Panc1 (cell line): Measurements from ENCODE around the gene TAMALIN. TPM values are rescaled to one million over a fixed set of nuclear protein-coding genes. Genes with fewer than 3 reads are reported as not detected.

Experiments
- ATAC-seq: fragments of 200-7000 bp; cut with Tn5 transposase; 2 replicates; pipeline ENCODE4 v1.9.1; 2020; ENCODE audit warnings: mild to moderate bottlenecking, moderate library complexity
- BruUV-seq: library from RNA; stranded (reverse); fragments of 400-500 nt; replicated peaks from 2 replicates; lab custom pipeline; 2021; lab: Mats Ljungman, UMichigan
- CTCF ChIA-PET: fragments of 300-600 bp; sonication (Branson Sonifier 250); formaldehyde crosslinking; loops from one replicate; lab custom pipeline; 2022; ENCODE audit warnings: antibody characterized with exemption; lab: Charles Lee
- POLR2A ChIA-PET: fragments of 300-600 bp; sonication (Branson Sonifier 250); formaldehyde crosslinking; loops from one replicate; lab custom pipeline; 2022; ENCODE audit warnings: antibody characterized with exemption; lab: Charles Lee
- DNase-seq: peaks from one replicate; pipeline ENCODE4 v3.0.0-alpha.2; 2010; ENCODE audit warnings: low read depth, low spot score
- H3K27ac ChIP-seq: 2 replicates; pipeline ENCODE4 v1.5.1; 2011; ENCODE audit warnings: mild to moderate bottlenecking, low read length, inconsistent platforms
- H3K27me3 ChIP-seq: fragments of 200-500 bp; sonication (Bioruptor generic); 2 replicates; pipeline ENCODE4 v1.6.0; 2014; ENCODE audit warnings: low read length, inconsistent platforms; ENCODE audit not compliant: control insufficient read depth, insufficient read depth
- H3K36me3 ChIP-seq: fragments of 200-500 bp; sonication (Bioruptor generic); 2 replicates; pipeline ENCODE4 v1.5.1; 2014; ENCODE audit warnings: inconsistent platforms, mild to moderate bottlenecking, low read length, moderate library complexity; ENCODE audit not compliant: control insufficient read depth, insufficient read depth
- H3K4me1 ChIP-seq: 2 replicates; pipeline ENCODE4 v1.5.1; 2011; ENCODE audit warnings: inconsistent platforms, mild to moderate bottlenecking, low read length, moderate library complexity; ENCODE audit not compliant: control insufficient read depth, insufficient read depth
- H3K4me3 ChIP-seq, 2 experiments: 2 replicates each; pipeline ENCODE4 v1.5.1; 2011 to 2012; ENCODE audit warnings: low read depth in 2 of 2, low read length in 2 of 2, mild to moderate bottlenecking in 2 of 2, inconsistent platforms in 1 of 2, moderate library complexity in 1 of 2
- H3K9me3 ChIP-seq: fragments of 200-500 bp; sonication (Bioruptor generic); 2 replicates; pipeline ENCODE4 v1.5.1; 2014; ENCODE audit warnings: low read depth, mild to moderate bottlenecking, inconsistent platforms, low read length, moderate library complexity; ENCODE audit not compliant: control insufficient read depth, insufficient read depth
- CTCF ChIP-seq: fragments of 450-650 bp; IDR thresholded peaks from 2 replicates; pipeline ENCODE4 v1.5.1; 2017; ENCODE audit warnings: mild to moderate bottlenecking
- POLR2AphosphoS5 ChIP-seq: IDR thresholded peaks from 2 replicates; pipeline ENCODE4 v1.6.1; 2012; ENCODE audit warnings: mild to moderate bottlenecking, low read depth, low read length, moderate library complexity
- REST ChIP-seq, 2 experiments: IDR thresholded peaks; 2 replicates each; pipeline ENCODE4 v1.6.1; 2011 to 2012; ENCODE audit warnings: low read depth in 2 of 2, control low read depth in 1 of 2, low read length in 1 of 2, mild to moderate bottlenecking in 1 of 2, moderate library complexity in 1 of 2; ENCODE audit not compliant: insufficient read depth in 1 of 2
- SIN3A ChIP-seq: IDR thresholded peaks from 2 replicates; pipeline ENCODE4 v1.6.1; 2012; ENCODE audit warnings: low read depth, mild to moderate bottlenecking, low read length, moderate library complexity, borderline replicate concordance; ENCODE audit not compliant: insufficient read depth
- TCF7L2 ChIP-seq: IDR thresholded peaks from 2 replicates; pipeline ENCODE4 v1.6.1; 2011; ENCODE audit warnings: mild to moderate bottlenecking, low read depth, low read length, inconsistent platforms
- in situ Hi-C: cut with HindIII; loops from 2 replicates; pipeline ENCODE4 v1.10.0; 2016; ENCODE audit warnings: low sequenced_read_pairs, low pct_unique_long_range_greater_than_20kb
- intact Hi-C: fragments of 100-400 bp; cut with micrococcal nuclease; formaldehyde crosslinking; loops from one replicate; pipeline ENCODE4 v1.10.0; 2022; ENCODE audit not compliant: unreplicated experiment
- total RNA-seq: library from RNA; stranded (reverse); gene quantifications from one replicate; pipeline ENCODE4 v1.2.1, GENCODE V29; 2021; ENCODE audit not compliant: unreplicated experiment

Gene TAMALIN
- total RNA-seq, 1 experiment from 2014 or later: 0.82 TPM

GRCh38 chr12:52042706-52043385 lies 36.1 kb downstream of the TAMALIN start:
- POLR2A ChIA-PET: no interaction called here
- Histone ChIP-seq H3K36me3 (no peaks in the 10 kb centered on the region), H3K9me3 (no peaks in the 10 kb centered on the region), H3K27me3 (no peaks in the 10 kb centered on the region), H3K4me1 (no peaks in the 10 kb centered on the region), H3K4me3 (no peak overlapping the region), H3K27ac (no peak overlapping the region)
- DNase-seq: no peak
- TF ChIP-seq REST (IDR thresholded peaks at IDR 0.05; ENCODE audit: insufficient read depth in 1 of 2, low read depth in 2 of 2, low read length in 1 of 2) (no peak), POLR2AphosphoS5 (no peak), CTCF (no peak)
- CTCF ChIA-PET: interaction anchor here (1.2 to 1.8 kb wide), 2 partner anchors 16 to 17 kb away, joined by 3 to 6 read pairs; no protein-coding TSS in a partner anchor
- ATAC-seq: no peak
- BruUV-seq: no TSS peak
- in situ Hi-C loops (no loop called here), intact Hi-C loops (no loop called here)

- DNase-seq (no peak), ATAC-seq (no peak)
- in situ Hi-C loops: no loop called here
- no peaks in the 10 kb centered on the region for H3K4me1 ChIP-seq
- ChIA-PET POLR2A (interaction anchor here (0.6 kb wide), 2 partner anchors 25 to 235 kb away, joined by 6 to 10 read pairs; no protein-coding TSS in a partner anchor), CTCF (interaction anchor here (0.7 to 1.8 kb wide), 5 partner anchors 11 to 79 kb away, joined by 3 to 6 read pairs (median 3); partner anchors contain the start of gene ATG101)
- no TSS peak for BruUV-seq
- TF ChIP-seq TCF7L2 (no peak), SIN3A (no peak), REST (IDR thresholded peaks at IDR 0.05; ENCODE audit: insufficient read depth in 1 of 2, low read depth in 2 of 2, low read length in 1 of 2) (no peak), CTCF (no peak), POLR2AphosphoS5 (no peak)
- intact Hi-C loops: no loop called here
- no peaks in the 10 kb centered on the region for H3K27me3 ChIP-seq
- no peaks in the 10 kb centered on the region for H3K36me3 ChIP-seq
- no peak overlapping the region for H3K27ac ChIP-seq
- H3K9me3 ChIP-seq: no peaks in the 10 kb centered on the region
- H3K4me3 ChIP-seq: no peak overlapping the region
These were observed 36.9 kb downstream of the TAMALIN start for GRCh38 chr12:52043386-52044212.
